Fibroblast of skin of left quadriceps (primary cell): ENCODE data around the gene NBEA.
"Not testable (repeated sequence)": the region's sequence is repeated elsewhere in the genome, so short reads cannot be mapped to it uniquely, and the experiment has no call there.

Experiments used
- DNase-seq, 2 experiments: peaks; one replicate each; pipeline ENCODE4 v3.0.0-alpha.2; 2013; ENCODE audit warnings: low read depth in 2 of 2

Gene NBEA

GRCh38 chr13:34944751-34945150, 2.7 kb downstream of the NBEA start:
- DNase-seq = no peak

- DNase-seq = no peak
Observed at GRCh38 chr13:34951528-34951927, 9.5 kb downstream of the NBEA start.

GRCh38 chr13:34959489-34959888, 17.4 kb downstream of the NBEA start:
- no peak for DNase-seq

GRCh38 chr13:34964558-34964957, 22.5 kb downstream of the NBEA start:
- DNase-seq = no peak

GRCh38 chr13:34967851-34968562, 25.9 kb downstream of the NBEA start:
- DNase-seq = no peak

GRCh38 chr13:34969539-34969938, 27.5 kb downstream of the NBEA start:
- DNase-seq = not testable (repeated sequence)

- DNase-seq = no peak
Observed at GRCh38 chr13:34970961-34971360, 28.9 kb downstream of the NBEA start.

- no peak for DNase-seq
Observed at GRCh38 chr13:34971473-34971872, 29.4 kb downstream of the NBEA start.

- not testable (repeated sequence) for DNase-seq
Observed at GRCh38 chr13:34985199-34985598, 43.1 kb downstream of the NBEA start.

- no peak for DNase-seq
Observed at GRCh38 chr13:34988330-34988791, 46.3 kb downstream of the NBEA start.

GRCh38 chr13:34990399-34991214, 48.5 kb downstream of the NBEA start:
- DNase-seq = no peak

- peak in 1 of 2 experiments; percentile 2 for DNase-seq
Observed at GRCh38 chr13:34993470-34993869, 51.4 kb downstream of the NBEA start.

GRCh38 chr13:35003734-35004133, 61.7 kb downstream of the NBEA start:
- DNase-seq = not testable (repeated sequence)

- DNase-seq = no peak
Observed at GRCh38 chr13:35005051-35005450, 63.0 kb downstream of the NBEA start.

GRCh38 chr13:35014606-35015213, 72.6 kb downstream of the NBEA start:
- no peak for DNase-seq

- DNase-seq = no peak
Observed at GRCh38 chr13:35016362-35017112, 74.5 kb downstream of the NBEA start.

GRCh38 chr13:35025314-35025713, 83.2 kb downstream of the NBEA start:
- no peak for DNase-seq

- DNase-seq = no peak
Observed at GRCh38 chr13:35028338-35028867, 86.3 kb downstream of the NBEA start.

GRCh38 chr13:35039012-35039411, 96.9 kb downstream of the NBEA start:
- DNase-seq = no peak

GRCh38 chr13:35046587-35046986, 104.5 kb downstream of the NBEA start:
- DNase-seq = no peak

- no peak for DNase-seq
Observed at GRCh38 chr13:35055705-35056104, 113.6 kb downstream of the NBEA start.

GRCh38 chr13:35057858-35058257, 115.8 kb downstream of the NBEA start:
- DNase-seq = no peak
